Anterior cingulate cortex (tissue), 58 donors: ENCODE results near the gene CAGE1.

Source experiments
- DNase-seq, 58 donors: peaks; one replicate each; lab custom pipeline; 2025; lab: John Stamatoyannopoulos, UW

CAGE1 gene

DNA sequence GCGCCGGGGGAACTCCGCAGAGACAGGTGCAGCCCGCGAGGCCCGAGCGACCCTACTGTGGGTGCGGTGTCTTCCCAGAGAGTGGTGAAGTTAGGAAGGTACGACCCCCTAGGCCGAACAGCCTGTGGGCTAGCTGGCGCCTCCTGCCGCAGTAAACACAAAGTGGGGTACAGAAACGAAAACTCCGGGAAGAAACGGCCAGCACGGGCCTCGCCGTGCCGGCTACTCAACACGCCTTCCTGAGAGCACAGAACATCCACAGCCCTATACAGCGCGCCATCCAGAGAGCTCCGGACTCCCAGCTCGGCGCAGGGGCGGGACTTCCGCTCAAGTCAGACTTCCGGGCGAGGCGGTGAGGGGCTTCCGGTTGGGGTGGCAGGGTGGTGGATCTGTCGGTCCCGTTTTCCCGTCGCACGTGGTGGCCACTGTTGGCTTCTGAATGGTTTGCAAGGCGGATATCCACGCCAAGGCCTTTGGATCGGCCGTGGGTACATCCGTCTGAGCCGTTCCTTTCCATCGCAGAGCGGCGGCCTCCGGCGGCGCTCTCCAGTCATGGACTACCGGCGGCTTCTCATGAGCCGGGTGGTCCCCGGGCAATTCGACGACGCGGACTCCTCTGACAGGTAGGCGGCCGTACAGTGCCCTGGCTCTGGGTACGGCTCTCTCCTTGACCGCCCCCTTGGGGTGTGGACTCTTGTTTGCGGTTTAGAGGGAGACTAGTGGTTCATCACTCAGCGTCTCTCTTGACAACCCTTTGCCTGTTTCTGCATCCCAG lies at the start of gene CAGE1, which contains the start of gene RIOK1:
Gene CAGE1, minus strand, starts transcription at position 292 of the 775 bp plus-strand sequence. CDS start 2,569 bp downstream, outside the sequence.
Gene RIOK1, plus strand, starts transcription at position 358 of the 775 bp plus-strand sequence. Its CDS starts 195 bp downstream, at position 553.
- DNase-seq = peak; percentile 68 to 96 (median 90)

DNA sequence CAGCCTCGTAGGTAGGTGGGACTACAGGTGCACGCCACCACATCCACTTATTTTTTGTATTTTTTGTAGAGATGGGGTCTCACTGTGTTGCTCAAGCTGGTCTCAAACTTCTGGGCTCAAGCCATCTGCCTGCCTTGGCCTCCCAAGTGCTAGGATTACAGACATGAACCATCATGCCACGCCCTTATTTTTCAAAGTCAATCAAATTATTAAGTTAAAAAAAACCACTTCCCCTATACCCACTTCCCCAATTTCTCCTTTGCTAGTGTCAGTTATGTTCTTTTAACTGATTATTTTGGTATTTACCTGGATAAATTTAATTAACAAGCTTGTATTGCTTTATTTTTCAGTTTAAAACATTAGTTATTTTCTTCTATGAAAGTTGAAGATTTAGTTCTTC lies 49.7 kb upstream of the CAGE1 start:
- DNase-seq = no peak

DNA sequence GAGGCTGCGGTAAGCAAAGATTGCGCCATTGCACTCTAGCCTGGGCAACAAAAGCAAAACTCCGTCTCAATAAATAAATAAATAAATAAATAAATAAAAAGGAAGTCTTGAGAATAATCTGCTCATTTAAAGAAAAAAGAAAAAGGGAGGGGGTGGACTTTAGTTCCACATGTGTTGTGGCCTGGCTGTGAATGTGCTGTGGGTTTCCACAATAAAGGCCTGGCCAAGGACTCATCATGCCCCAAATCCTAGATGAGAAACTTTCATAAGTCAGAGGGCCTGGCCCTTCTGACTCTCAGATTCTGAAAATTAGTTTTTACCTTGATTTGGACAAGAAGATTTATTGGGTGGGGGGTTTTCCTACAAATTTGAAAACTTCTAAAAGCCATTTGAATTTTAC lies 48.5 kb upstream of the CAGE1 start:
- no peak for DNase-seq

DNA sequence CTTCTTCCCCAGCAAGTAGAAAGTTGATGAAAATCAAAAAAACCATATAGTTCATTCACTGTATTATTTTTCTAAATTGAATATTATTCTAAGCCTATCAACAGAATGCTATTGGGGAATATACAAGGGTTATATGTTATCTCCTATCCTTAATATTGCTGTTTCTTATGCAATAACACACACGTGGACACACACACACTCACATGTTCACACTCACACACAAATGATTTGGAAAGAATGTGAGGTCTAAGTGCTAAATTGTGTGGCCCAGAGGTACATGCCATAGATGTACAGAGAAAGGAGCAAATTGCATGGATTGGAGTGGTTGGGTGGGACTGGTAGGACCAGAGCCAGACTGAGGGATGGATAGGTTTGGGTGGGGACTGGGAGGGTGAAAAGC lies 45.1 kb upstream of the CAGE1 start:
- DNase-seq = no peak

DNA sequence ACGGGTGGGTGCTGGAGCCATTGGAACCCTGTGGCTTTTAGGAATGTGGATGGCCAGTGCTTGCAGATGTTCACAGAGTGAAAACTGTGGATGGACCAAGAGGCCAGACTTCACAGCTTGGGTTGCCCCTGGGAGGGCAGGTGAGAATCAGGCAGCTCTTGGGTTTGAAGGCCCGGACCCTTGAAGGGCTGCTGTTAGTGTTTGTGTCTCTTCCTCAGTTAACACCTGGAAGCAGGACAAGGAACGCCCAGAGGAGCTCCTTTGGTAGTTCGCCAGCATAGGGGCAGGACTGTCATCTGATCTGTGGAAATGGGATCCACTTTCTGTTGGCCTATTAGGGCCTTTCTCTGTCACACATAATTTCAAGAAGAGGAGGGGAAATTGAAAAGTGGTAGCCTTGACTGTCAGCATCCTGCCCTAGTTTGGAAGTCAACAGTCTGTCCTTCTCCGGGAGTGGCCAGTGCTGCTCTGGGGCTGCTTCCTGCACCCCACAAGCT lies 43.6 kb upstream of the CAGE1 start:
- no peak for DNase-seq

- DNase-seq = no peak
These were observed 43.0 kb upstream of the CAGE1 start for GRCh38 chr6:7432391-7433120.

DNA sequence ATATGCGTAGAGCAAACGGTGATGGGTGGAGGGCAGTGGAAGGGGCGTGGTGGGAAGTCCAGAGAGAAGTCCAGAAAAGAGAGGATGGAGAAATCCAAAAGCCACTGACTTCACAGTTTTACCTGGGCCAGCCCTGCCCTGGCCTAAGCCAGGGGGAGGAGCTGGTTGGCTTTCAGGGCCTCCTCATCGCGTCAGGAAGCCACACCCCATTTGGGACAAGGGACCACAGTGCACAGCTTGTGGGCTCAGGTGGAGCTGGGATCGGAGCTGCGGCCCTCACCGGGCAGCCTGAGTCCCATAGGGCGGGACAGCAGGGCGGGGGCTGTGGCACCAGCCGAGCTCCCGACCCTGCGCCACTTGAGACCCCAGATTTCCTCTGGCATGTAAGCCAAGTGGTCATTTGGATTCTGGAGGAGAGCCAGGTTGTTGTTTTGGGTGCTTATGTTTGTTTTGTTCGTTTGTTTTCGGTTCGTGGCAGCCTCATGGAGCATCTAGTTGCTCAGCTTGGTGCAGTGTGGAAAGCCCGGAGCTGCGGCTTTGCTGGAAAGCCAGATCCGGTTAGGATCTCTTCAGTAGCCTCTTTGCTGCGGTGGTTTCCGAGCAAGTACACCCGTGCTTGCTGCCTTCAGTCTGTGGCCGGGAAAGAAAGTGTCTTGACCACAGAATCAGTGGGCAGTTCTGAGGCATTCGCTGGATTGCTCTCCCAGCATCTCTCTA lies 42.3 kb upstream of the CAGE1 start:
- DNase-seq = no peak

GRCh38 chr6:7431313-7431673 lies 41.8 kb upstream of the CAGE1 start:
- DNase-seq = no peak

DNA sequence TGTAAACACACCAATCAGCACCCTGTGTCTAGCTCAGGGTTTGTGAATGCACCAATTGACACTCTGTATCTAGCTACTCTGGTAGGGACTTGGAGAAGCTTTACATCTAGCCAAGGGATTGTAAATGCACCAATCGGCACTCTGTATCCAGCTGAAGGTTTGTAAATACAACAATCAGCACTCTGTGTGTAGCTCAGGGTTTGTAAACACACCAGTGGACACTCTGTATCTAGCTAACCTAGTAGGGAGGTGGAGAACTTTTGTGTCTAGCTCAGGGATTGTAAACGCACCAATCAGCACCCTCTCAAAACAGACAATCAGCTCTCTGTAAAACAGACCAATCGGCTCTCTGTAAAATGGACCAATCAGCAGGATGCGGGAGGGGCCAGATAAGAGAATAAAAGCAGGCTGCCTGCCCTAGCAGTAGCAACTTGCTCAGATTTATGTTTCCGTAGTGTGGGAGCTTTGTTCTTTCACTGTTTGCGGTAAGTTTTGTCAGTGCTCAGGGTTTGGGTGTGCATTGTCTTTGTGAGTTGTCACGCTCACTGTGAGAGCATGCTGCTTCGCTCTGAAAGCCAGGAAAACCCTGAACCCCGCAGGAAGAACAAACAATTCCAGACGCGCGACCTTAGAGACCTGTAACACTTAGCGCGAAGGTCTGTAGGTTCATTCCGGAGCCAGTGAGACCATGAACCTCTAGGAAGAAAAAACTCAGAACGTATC lies 37.1 kb upstream of the CAGE1 start:
- no peak for DNase-seq

DNA sequence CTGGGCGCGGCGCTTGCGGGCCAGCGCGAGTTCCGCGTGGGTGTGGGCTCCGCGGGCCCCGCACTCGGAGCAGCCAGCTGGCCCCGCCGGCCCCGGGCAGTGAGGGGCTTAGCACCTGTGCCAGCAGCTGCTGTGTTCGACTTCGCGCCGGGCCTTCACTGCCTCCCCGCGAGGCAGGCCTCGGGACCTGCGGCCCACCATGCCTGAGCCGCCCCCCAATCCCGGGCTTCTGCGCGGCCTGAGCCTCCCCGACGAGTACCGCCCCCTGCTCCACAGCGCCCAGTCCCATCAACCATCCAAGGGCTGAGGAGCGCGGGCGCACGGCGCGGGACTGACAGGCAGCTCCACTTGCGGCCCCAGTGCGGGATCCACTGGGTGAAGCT lies 36.3 kb upstream of the CAGE1 start:
- no peak for DNase-seq

- no peak for DNase-seq
These were observed 35.6 kb upstream of the CAGE1 start for GRCh38 chr6:7424967-7425807.

- no peak for DNase-seq
These were observed 34.5 kb upstream of the CAGE1 start for GRCh38 chr6:7424058-7424457.

DNA sequence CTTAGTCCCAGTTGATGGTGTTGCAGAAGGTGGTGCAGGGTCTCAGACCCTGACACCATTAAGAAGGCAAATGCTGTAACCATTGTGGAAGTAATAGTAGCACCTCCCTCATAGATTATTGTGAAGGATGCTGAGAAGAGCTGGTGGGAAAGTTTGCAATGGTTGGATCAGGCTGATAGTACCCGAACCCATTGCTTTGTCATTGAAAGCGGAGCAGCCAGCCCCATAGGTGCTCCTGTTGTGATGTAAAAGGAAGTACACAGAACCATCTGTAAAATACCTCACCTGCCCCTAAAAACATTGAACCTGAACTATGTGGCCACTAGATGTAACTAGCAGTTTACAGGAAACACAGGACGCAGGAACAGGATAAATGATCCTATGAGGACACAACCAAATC lies 31.5 kb upstream of the CAGE1 start:
- DNase-seq = no peak

DNA sequence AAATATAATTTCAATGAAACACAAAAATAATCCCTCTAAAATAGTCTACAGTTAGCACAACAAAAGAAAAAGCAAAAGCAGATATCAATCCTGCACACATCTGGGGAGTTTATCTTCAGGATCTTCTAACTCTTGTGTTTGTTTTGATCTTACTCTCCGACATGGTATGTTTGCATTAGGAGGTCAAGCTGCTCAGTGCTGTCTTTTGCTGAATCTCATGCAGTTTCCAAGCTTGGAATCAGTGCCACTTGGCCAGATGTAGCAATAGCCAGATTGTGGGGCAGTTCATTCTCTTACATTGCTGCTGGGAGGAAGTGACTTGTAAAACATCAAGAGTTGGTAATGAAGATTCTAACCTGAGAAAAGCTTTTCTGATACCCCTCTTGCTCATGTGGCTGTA lies 29.5 kb upstream of the CAGE1 start:
- DNase-seq = no peak

DNA sequence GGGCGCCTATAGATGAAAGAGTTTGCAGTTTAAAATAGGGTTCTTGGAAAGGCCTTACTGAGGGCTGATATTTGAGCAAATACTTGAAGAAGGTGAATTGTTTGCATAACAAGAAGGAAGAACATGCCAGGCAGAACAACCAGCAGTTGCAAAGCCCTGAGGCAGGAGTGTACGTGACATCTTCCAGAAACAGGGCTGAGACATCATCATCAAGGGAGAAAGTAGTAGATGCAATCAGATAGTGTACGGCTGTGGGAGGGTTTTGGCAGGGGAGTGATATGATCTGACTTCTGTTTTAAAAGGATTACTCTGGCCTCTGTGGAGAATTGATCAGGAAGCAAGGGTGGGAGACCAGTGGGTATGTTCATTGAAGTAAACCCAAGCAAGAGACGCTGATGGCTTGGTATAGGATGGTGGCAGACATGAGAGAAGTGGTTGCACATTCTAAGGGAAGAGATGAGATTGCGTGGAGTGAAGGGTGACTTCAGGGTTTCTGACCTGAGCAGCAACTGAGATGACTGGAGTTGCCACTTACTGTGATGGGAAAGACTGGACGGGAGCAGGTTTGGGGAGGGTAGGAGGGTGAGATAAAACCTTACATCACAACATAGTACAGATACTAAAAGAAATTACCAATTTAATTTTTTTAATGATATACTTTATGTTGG lies 28.8 kb upstream of the CAGE1 start:
- no peak for DNase-seq

DNA sequence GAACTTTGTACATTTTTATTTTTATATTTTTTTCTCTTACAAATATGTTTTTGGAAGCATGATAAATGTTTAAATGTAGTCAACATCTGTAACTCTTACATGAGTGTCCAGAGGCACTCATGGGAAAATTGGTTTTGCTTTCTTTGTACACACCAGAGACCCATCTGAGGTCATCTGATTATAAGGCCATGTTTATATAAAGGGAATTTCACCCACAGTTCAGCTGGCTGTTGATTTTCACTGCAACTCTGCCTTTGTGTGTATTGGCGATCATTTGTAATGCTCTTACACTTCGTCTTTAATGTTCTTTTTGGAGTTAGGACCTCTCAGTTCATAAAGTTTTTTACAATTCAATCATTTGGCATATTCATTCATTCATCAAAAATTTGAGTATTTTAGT lies 28.1 kb upstream of the CAGE1 start:
- DNase-seq = no peak

GRCh38 chr6:7414811-7415210 lies 25.3 kb upstream of the CAGE1 start:
- no peak for DNase-seq

- no peak for DNase-seq
These were observed 23.7 kb upstream of the CAGE1 start for GRCh38 chr6:7413151-7413823.
